GM19452 (cell line): ENCODE results near the gene KCTD20.
"Not testable (repeated sequence)": the region's sequence is repeated elsewhere in the genome, so short reads cannot be mapped to it uniquely, and the experiment has no call there.

ENCODE experiments used
- ATAC-seq: cut with Tn5 transposase; IDR thresholded peaks from one replicate; pipeline ENCODE4 v1.9.1; 2021; ENCODE audit not compliant: unreplicated experiment

KCTD20 gene

GRCh38 chr6:36443471-36444428, 950 bp downstream of the KCTD20 start:
- no peak for ATAC-seq

- ATAC-seq, result no peak
Observed at GRCh38 chr6:36444470-36444869, 1.7 kb downstream of the KCTD20 start.

- ATAC-seq, result no peak
Observed at GRCh38 chr6:36445621-36446020, 2.8 kb downstream of the KCTD20 start.

GRCh38 chr6:36449173-36449572, 6.4 kb downstream of the KCTD20 start:
- ATAC-seq, result not testable (repeated sequence)

- ATAC-seq, result not testable (repeated sequence)
Observed at GRCh38 chr6:36452897-36453296, 10.1 kb downstream of the KCTD20 start.

GRCh38 chr6:36455486-36456027, 12.8 kb downstream of the KCTD20 start:
- ATAC-seq, result no peak

- ATAC-seq, result no peak
Observed at GRCh38 chr6:36459501-36459900, 16.7 kb downstream of the KCTD20 start.

GRCh38 chr6:36460916-36461315, 18.1 kb downstream of the KCTD20 start:
- ATAC-seq, result no peak

GRCh38 chr6:36461646-36462045, 18.8 kb downstream of the KCTD20 start:
- no peak for ATAC-seq

- no peak for ATAC-seq
Observed at GRCh38 chr6:36463676-36464075, 20.9 kb downstream of the KCTD20 start.

- no peak for ATAC-seq
Observed at GRCh38 chr6:36464233-36464632, 21.4 kb downstream of the KCTD20 start.

- no peak for ATAC-seq
Observed at GRCh38 chr6:36467625-36468024, 24.8 kb downstream of the KCTD20 start.

GRCh38 chr6:36469148-36469661, 26.4 kb downstream of the KCTD20 start:
- ATAC-seq, result no peak

GRCh38 chr6:36469946-36470345, 27.1 kb downstream of the KCTD20 start:
- ATAC-seq, result no peak

GRCh38 chr6:36478051-36478526, 35.3 kb downstream of the KCTD20 start:
- ATAC-seq, result no peak

- no peak for ATAC-seq
Observed at GRCh38 chr6:36479256-36479655, 36.5 kb downstream of the KCTD20 start.

- ATAC-seq, result not testable (repeated sequence)
Observed at GRCh38 chr6:36483326-36483725, 40.5 kb downstream of the KCTD20 start.

- no peak for ATAC-seq
Observed at GRCh38 chr6:36484736-36485135, 41.9 kb downstream of the KCTD20 start.

GRCh38 chr6:36487698-36488097, 44.9 kb downstream of the KCTD20 start:
- no peak for ATAC-seq

GRCh38 chr6:36488221-36488620, 45.4 kb downstream of the KCTD20 start:
- no peak for ATAC-seq

GRCh38 chr6:36489426-36489825, 46.6 kb downstream of the KCTD20 start:
- no peak for ATAC-seq

- no peak for ATAC-seq
Observed at GRCh38 chr6:36491378-36491965, 48.7 kb downstream of the KCTD20 start.
